Activated T-cell treated with anti-CD3 and anti-CD28 coated beads, Interleukin-2, amount 50 U/mL, for 4 hours (primary cell): ENCODE data around the gene TOPBP1. TPM values are rescaled to one million over a fixed set of nuclear protein-coding genes. Genes with fewer than 3 reads are reported as not detected.
"Not testable (repeated sequence)": the region's sequence is repeated elsewhere in the genome, so short reads cannot be mapped to it uniquely, and the experiment has no call there.

Experiments
- ATAC-seq, 2 donors: fragments of 200-7000 bp; cut with Tn5 transposase; one replicate each; pipeline ENCODE4 v1.10.0; 2021
- DNase-seq: peaks from one replicate; pipeline ENCODE4 v3.0.0-alpha.2; 2020
- H3K27me3 Mint-ChIP-seq: one replicate; pipeline ENCODE4 v1.8.0; 2021; ENCODE audit warnings: low read depth, mixed read lengths
- H3K36me3 Mint-ChIP-seq: one replicate; pipeline ENCODE4 v1.8.0; 2022; ENCODE audit warnings: mixed read lengths; ENCODE audit not compliant: insufficient read depth
- H3K4me1 Mint-ChIP-seq: one replicate; pipeline ENCODE4 v1.8.0; 2021; ENCODE audit warnings: low read depth, mixed read lengths
- H3K4me3 Mint-ChIP-seq: one replicate; pipeline ENCODE4 v1.8.0; 2021; ENCODE audit warnings: mild to moderate bottlenecking, moderate library complexity, mixed read lengths
- H3K9me3 Mint-ChIP-seq: one replicate; pipeline ENCODE4 v1.8.0; 2021; ENCODE audit warnings: mixed read lengths
- total RNA-seq, 3 donors: library from RNA; stranded (reverse); gene quantifications; one replicate each; pipeline ENCODE4 v1.2.1, GENCODE V29; 2021

The TOPBP1 gene
- total RNA-seq, 3 donors from 2014 or later, result 61.0 to 65.9 (median 61.5) TPM

DNA sequence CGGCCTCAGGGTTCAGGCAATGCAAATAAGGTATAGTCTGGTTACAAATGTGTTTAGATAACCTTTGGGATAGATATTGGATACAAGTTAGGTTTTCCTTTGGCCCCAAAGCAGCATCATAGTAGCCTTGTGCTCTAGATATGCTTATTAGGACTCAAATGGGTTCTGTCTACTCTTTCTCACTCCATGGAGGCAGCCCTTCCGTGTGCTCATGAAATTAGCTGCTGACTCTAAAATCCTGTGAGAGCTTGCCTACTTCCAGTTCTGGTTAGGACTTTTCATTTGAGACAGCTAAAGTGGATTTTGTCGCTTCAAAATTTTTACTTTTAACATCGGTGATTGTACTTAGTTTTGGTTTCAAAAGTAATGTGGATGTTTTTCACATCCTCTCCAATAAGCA lies 86.7 kb downstream of the TOPBP1 start:
- no peak for DNase-seq
- Mint-ChIP-seq H3K36me3 (peaks cover 36% of the 10 kb centered on the region), H3K4me1 (peaks cover 60% of the 10 kb centered on the region), H3K4me3 (peak overlapping the region; percentile 97), H3K27me3 (no peaks in the 10 kb centered on the region), H3K9me3 (no peaks in the 10 kb centered on the region)
- ATAC-seq, result no peak

DNA sequence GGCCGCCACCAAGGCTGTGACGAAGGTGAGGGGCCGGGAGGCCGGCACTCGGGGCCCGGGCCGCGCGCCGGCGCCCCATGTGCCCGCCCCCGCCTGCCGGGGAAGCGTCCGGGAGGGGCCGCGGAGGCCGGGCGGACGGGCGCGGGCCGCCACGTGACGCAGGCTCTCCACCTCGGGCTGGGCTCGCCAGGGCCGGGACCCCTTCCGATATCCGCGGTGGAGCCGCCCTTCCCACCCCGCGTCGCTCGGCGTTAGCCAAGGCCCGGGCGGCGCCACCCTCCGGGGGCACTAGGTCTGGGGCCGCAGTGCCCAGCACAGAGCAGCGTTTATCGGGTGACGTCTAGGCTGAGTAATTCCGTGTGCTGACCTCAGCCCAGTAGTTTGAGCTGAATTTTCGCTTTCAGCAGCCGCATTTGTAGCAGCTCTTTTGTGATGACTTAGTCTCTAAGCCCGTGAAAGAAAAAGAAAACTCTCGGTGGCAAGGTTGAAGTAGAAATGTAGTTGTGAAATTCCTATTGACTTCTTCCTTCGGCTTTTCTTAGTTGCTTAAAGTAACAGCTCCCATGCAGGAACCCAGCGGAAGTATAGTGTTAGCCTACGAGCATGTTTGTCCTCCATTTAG lies 87.4 kb downstream of the TOPBP1 start:
- peak overlapping the region; percentile 97 for H3K4me3 Mint-ChIP-seq
- DNase-seq (peak; percentile 59), ATAC-seq (peak; percentile 51 to 62)
- H3K36me3 Mint-ChIP-seq, result peaks cover 35% of the 10 kb centered on the region
- peaks cover 54% of the 10 kb centered on the region for H3K4me1 Mint-ChIP-seq
- no peaks in the 10 kb centered on the region for H3K9me3 Mint-ChIP-seq
- H3K27me3 Mint-ChIP-seq, result no peaks in the 10 kb centered on the region

DNA sequence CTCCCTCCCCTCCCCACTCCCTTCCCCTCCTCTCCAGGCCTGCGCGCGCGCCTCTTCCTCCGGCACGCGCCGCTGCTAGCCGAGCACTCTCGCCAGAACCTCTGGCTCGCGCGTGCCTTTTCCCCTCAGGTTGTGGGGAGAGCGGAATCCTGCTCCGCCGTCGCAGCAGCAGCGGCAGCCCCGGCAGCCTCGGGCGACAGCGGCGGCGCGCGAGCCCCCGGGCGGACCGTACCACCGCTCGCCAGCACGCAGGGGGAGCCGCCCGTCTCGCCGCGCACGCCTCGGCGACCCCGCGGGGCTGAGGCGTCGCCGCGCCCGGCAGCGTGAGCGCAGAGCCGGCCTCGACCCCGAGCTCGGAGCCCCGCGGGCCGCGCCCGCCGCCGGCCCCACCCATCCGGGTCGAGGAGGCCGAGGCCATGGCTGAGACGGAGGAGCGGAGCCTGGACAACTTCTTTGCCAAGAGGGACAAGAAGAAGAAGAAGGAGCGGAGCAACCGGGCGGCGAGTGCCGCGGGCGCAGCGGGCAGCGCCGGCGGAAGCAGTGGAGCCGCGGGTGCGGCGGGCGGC lies 88.0 kb downstream of the TOPBP1 start, which contains the start of gene CDV3:
TSS of gene CDV3 (plus strand) at position 58 of the 566 bp plus-strand sequence. CDS start at position 417, 359 bp downstream.
- H3K36me3 Mint-ChIP-seq, result peaks cover 35% of the 10 kb centered on the region
- peak; percentile 53 to 61 for ATAC-seq
- H3K4me3 Mint-ChIP-seq, result peak within 1 kb of the TSS; percentile 97
- peaks cover 47% of the 10 kb centered on the region for H3K4me1 Mint-ChIP-seq
- no peak for DNase-seq
- no peaks in the 10 kb centered on the region for H3K27me3 Mint-ChIP-seq
- H3K9me3 Mint-ChIP-seq, result no peaks in the 10 kb centered on the region

DNA sequence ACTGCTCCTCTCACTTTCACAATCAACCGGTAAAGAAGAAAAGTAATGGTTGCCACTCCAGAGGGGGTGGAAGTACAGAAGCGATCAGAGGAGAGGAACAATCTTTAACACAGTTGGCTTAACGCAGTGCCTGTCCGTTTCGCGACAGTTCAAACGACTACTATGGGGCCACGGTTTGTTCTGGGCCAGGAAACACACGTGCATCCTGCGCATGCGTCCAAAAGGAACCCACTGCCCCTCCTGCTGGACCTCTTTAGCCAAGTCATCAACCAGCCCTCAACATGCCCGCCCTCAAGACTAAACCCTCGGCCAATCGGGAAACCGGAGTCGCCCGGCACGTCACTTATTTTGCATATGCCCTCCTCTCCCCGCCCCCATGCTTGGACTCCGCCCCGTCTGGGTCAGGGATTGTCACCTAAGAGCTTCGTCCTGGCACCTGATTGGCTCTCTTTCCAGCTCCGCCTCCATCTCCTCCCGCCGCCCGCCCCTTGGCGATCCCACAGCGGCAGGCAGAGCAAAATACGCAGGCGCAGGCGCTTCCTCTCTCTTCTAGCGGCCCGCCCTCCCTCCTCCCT lies 88.6 kb downstream of the TOPBP1 start:
- H3K4me1 Mint-ChIP-seq, result peaks cover 41% of the 10 kb centered on the region
- no peaks in the 10 kb centered on the region for H3K27me3 Mint-ChIP-seq
- peaks cover 31% of the 10 kb centered on the region for H3K36me3 Mint-ChIP-seq
- H3K9me3 Mint-ChIP-seq, result no peaks in the 10 kb centered on the region
- H3K4me3 Mint-ChIP-seq, result peak overlapping the region; percentile 84
- peak; percentile 71 to 79 for ATAC-seq
- peak; percentile 100 for DNase-seq

DNA sequence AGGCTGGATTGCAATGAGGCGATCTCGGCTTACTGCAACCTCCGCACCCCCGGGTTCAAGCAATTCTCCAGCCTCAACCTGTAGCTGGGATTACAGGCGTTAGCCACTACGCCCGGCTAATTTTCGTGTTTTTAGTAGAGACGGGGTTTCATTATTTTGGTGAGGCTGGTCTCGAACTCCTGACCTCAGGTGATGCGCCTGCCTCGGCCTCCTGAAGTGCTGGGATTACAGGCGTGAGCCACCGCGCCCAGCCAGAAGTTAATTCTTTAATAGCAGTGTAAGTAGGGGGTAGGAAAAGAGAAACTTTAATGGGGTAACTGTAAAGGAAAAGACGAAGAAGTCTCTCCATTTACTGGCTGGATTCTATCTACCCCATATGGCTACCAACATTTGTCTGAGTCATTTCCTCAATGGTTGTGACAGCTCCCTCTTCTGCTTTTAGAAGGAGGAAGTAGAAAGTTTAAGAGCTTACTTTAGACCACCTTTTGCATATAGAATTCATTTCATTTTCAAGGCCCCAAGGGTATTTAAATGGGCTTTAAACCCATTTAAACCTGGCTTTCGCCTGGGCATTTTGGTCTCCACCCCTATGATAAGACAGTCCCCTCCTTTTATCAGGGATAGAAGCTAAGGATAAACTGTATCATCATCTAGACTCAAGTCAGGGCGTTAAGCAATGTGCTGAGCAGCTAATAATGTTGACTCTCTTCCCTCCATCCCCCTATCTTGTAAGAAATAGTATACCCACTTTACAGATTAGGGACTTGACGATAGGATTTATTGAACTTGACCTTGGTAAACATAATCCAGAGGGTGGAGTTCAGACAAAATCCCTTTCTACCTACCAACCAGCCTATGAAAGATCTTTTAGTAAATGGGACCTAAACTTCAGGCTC lies 89.3 kb downstream of the TOPBP1 start:
- DNase-seq, result no peak

DNA sequence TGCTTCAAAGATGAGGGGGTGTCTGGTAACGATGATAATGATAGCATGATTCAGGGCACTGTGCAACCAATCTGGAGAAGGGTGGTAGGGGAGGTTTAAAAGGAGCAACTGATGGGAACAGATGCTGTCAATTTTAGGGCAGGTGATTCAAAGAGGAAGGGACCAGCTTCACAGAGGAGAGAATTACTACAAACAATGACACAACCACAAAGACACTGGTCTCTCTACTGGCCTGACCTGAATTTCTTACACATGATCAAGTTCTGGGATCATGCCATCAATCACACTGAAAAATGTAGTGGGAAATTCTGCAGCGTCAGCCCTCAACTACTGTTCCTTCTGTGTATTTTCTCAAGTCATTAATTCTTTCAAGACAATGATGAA lies 90.8 kb downstream of the TOPBP1 start:
- ATAC-seq, result no peak
- Mint-ChIP-seq H3K9me3 (no peaks in the 10 kb centered on the region), H3K36me3 (peaks cover 13% of the 10 kb centered on the region)

More for the DNA sequence above, 89.3 kb downstream of the TOPBP1 start:
- H3K4me1 Mint-ChIP-seq, result peaks cover 34% of the 10 kb centered on the region
- peak overlapping the region; percentile 84 for H3K4me3 Mint-ChIP-seq
- ATAC-seq, result no peak
- H3K36me3 Mint-ChIP-seq, result peaks cover 25% of the 10 kb centered on the region
- no peaks in the 10 kb centered on the region for H3K27me3 Mint-ChIP-seq
- H3K9me3 Mint-ChIP-seq, result no peaks in the 10 kb centered on the region

DNA sequence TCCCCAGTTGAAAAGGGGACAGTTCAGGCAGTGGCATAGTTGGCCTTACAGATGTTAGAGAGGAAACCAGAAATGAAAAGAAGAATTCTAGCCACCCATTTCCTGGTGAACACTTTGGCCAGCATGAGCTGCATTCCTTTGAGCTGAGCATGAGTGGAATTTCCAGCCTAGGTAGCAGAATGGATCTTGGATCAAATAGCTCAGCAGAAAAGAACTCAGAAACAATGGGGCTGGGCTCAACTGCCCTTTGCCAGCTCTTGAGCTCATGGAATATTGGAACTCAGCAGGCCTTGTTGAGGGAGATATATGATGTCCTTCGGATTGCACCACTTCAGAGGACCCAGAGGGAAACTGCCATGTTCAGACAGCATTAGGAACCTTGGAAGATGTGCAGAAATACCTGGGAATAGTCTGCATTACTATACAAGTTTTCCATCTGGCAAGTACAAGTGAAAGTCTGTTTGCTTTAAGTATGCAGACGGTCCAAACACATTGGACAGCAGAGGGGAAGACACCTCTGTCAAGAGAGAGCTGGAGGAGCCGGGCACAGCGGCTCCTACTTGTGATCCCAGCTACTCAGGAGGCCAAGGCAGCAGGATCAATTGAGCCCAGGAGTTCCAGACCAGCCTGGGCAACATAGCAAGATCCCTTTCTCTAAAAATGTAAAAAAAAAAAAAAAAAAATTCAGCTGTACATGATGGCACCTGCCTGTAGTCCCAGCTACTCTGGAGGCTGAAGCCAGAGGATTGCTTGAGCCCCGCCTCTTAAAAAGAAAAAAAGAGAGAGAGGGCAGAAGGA lies 91.4 kb downstream of the TOPBP1 start:
- Mint-ChIP-seq H3K4me3 (no peak overlapping the region), H3K4me1 (peaks cover 17% of the 10 kb centered on the region), H3K36me3 (peaks cover 8% of the 10 kb centered on the region), H3K9me3 (no peaks in the 10 kb centered on the region), H3K27me3 (no peaks in the 10 kb centered on the region)
- ATAC-seq, result no peak
- DNase-seq, result no peak

More for the DNA sequence above, 90.8 kb downstream of the TOPBP1 start:
- H3K4me1 Mint-ChIP-seq, result peaks cover 21% of the 10 kb centered on the region
- no peak overlapping the region for H3K4me3 Mint-ChIP-seq
- H3K27me3 Mint-ChIP-seq, result no peaks in the 10 kb centered on the region
- no peak for DNase-seq

DNA sequence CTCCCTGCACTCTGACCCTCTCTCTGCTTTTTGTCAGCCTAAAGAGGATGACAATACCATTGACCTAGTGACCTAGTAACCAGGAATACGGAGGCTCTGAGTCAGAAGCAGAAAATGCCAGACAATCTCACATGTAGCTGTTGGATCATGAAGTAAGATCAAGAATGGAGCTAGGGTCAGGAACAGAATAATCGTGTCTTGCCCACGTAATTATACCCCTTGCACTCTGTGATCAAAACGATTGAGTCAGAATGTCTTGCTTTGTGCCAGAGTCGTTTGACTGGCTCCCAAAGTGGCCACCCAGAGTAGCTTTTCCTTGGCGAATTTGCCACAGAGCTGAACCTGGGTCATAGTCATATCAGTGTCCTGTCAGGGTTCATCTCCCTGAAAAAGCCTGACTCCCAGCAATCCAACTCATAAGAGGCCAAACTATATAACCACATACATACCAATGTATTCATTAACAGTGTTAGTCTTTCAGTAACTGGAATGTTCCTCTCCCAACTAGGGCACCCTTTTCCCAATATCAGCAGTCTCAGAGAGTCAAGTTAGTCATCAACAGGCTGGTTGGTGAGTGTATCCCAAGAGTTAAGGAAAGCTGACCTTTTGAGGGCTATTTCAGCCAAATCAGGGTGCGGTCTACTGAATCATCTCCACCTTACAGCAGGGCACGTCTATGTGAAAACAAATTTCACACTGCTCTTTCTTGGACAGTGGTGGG lies 93.3 kb downstream of the TOPBP1 start:
- no peaks in the 10 kb centered on the region for H3K36me3 Mint-ChIP-seq
- DNase-seq (no peak), ATAC-seq (no peak)
- H3K4me1 Mint-ChIP-seq, result peaks cover 16% of the 10 kb centered on the region
- H3K27me3 Mint-ChIP-seq, result no peaks in the 10 kb centered on the region
- no peak overlapping the region for H3K4me3 Mint-ChIP-seq
- H3K9me3 Mint-ChIP-seq, result no peaks in the 10 kb centered on the region

DNA sequence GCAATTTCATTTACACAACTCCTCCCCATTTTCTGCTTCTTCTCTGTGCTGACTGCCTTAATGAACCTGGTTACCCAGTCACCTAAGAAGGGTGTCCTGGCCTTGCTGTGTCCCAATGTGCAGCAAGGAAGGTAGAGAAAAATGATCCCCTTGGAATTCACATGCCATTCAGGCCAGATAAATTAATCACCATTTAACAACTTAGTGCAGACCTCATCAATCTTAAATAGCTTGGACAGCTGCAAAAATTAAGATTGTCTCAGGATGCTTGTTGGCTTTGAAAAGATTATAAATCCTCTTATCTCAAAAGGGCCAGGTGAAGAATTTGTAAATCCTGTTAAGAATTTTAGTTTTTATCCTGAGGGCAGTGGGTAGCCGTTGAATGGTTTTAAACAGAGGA lies 97.9 kb downstream of the TOPBP1 start:
- Mint-ChIP-seq H3K27me3 (no peaks in the 10 kb centered on the region), H3K9me3 (no peaks in the 10 kb centered on the region), H3K4me1 (no peaks in the 10 kb centered on the region), H3K4me3 (no peak overlapping the region), H3K36me3 (no peaks in the 10 kb centered on the region)
- ATAC-seq (no peak), DNase-seq (no peak)

DNA sequence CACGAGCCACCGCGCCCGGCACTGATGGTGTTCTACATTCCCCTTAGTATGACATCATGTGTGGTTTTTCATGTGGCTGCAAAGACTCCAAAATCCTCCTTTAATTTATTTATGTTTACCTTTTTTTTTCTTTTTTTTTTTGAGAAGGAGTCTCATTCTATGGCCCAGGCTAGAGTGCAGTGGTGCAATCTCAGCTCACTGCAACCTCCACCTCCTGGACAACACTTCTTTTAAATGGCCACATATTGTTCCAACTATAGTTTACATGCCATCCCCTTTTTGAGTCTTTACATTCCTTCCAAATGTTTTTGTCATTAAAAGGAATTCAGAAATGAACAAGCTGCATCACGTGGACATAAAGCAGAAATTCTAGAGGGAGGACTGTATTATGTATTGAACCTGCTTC lies 98.6 kb downstream of the TOPBP1 start:
- peaks cover 3% of the 10 kb centered on the region for H3K9me3 Mint-ChIP-seq
- no peaks in the 10 kb centered on the region for H3K27me3 Mint-ChIP-seq
- no peaks in the 10 kb centered on the region for H3K36me3 Mint-ChIP-seq
- no peaks in the 10 kb centered on the region for H3K4me1 Mint-ChIP-seq
- H3K4me3 Mint-ChIP-seq, result no peak overlapping the region
- ATAC-seq (no peak), DNase-seq (no peak)

DNA sequence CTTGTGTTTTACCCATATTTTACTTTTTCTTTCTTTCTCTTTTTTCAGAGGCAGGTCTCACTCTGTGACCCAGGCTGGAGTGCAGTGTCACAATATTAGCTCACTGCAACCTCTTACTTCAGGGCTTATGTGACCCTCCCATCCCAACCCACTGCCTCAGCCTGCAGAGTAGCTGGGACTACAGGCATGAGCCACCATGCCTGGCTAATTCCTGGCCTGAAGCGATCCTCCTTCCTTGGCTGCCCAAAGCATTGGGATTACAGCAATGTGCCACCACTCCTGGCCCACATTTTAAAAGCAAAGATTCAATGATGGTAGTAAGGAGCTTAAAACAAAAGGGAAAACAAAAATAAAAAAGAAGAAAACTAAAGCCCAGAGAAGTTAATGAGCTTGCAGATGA lies 99.4 kb downstream of the TOPBP1 start:
- Mint-ChIP-seq H3K27me3 (no peaks in the 10 kb centered on the region), H3K36me3 (no peaks in the 10 kb centered on the region), H3K4me3 (no peak overlapping the region), H3K9me3 (peaks cover 3% of the 10 kb centered on the region), H3K4me1 (no peaks in the 10 kb centered on the region)
- no peak for DNase-seq
- no peak for ATAC-seq

DNA sequence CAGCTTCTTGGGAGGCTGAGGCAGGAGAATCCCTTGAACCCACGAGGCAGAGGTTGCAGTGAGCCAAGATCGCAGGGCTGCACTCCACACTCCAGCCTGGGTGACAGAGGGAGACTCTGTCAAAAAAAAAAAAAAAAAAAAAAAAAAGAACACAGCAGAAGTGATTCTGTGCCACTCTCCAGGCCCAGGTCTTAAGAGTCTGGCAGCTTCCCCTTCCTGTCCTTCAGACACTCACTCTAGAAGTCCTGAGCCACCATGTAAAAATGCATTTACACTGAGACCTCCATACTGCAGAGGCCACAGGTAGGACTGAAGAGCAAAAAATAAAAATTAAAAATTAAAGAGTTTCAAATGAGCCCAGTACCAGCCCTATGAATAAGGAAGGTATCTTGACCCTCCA lies 100.1 kb downstream of the TOPBP1 start:
- H3K27me3 Mint-ChIP-seq, result no peaks in the 10 kb centered on the region
- DNase-seq (no peak), ATAC-seq (no peak)
- H3K4me3 Mint-ChIP-seq, result no peak overlapping the region
- peaks cover 3% of the 10 kb centered on the region for H3K9me3 Mint-ChIP-seq
- H3K36me3 Mint-ChIP-seq, result no peaks in the 10 kb centered on the region
- H3K4me1 Mint-ChIP-seq, result no peaks in the 10 kb centered on the region

DNA sequence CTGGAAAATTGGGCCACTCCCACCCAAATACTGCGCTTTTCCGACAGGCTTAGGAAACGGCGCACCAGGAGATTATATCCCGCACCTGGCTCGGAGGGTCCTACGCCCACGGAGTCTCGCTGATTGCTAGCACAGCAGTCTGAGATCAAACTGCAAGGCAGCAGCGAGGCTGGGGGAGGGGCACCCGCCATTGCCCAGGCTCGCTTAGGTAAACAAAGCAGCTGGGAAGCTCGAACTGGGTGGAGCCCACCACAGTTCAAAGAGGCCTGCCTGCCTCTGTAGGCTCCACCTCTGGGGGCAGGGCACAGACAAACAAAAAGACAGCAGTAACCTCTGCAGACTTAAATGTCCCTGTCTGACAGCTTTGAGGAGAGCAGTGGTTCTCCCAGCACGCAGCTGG lies 110.2 kb downstream of the TOPBP1 start:
- H3K4me1 Mint-ChIP-seq, ATAC-seq, H3K27me3 Mint-ChIP-seq, H3K9me3 Mint-ChIP-seq, DNase-seq, H3K4me3 Mint-ChIP-seq, H3K36me3 Mint-ChIP-seq: not testable (repeated sequence)
